Measurements from ENCODE around the gene CES4A. TPM values are rescaled to one million over a fixed set of nuclear protein-coding genes. Genes with fewer than 3 reads are reported as not detected.

Gene CES4A
- polyA plus RNA-seq, 1 of the 3 experiments (the other 2 are of a cell fraction): 7.3 TPM

DNA sequence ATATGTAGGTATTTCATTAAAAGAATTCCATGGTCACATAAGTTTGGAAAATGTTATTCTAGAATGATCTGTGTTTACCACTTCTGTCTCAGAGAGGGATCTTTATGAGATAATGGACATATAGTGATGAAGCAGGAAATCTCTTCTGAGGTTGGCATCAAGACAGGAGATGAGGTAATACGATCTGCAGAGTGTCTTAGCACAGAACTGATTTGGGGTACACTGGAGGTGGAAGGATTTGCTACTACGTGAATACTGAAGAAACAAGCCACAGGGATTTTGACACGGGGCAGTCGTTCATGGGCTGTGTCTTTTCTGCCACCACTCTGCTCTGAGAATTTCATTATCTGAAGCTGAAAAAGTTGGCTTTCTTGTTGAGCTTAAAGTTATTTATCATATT lies 46.1 kb downstream of the CES4A start:
- H3F3A ChIP-seq (replicated peaks; ENCODE audit: insufficient read depth): peaks cover 10% of the 10 kb centered on the region
- POLR2A ChIA-PET: no interaction called here
- CTCF ChIA-PET: interaction anchor here (1.3 kb wide), 1 partner anchor 17 kb away, joined by 4 read pairs; no protein-coding TSS in a partner anchor
- DNase-seq: no peak
- no peaks in the 10 kb centered on the region for H3K9me3 ChIP-seq
- TF ChIP-seq FOSL2 (IDR thresholded peaks at IDR 0.05; ENCODE audit: borderline replicate concordance, low read depth) (no peak), MXI1 (IDR thresholded peaks at IDR 0.05; ENCODE audit: low read depth, low read length) (no peak), TCF12 (IDR thresholded peaks at IDR 0.05) (peak; percentile 27; the same call in 1 of the 2 replicates), NFIC (IDR thresholded peaks at IDR 0.05; ENCODE audit: borderline replicate concordance) (no peak; the same call in 1 of the 2 replicates), RCOR1 (IDR thresholded peaks at IDR 0.05; ENCODE audit: low read length) (no peak), YY1 (IDR thresholded peaks at IDR 0.05; ENCODE audit: low read depth) (no peak)
- peak overlapping the region in 1 of 2 experiments; percentile 39; a peak in 2 of 4 replicates for H3K27ac ChIP-seq (ENCODE audit: low read depth in 2 of 2, low read length in 1 of 2)
- peak overlapping the region; percentile 26 for H3K4me2 ChIP-seq
- 70% methylated on average over 4 of the region's 4 CpGs for WGBS (ENCODE audit: low lambda C conversion rate)
- no peaks in the 10 kb centered on the region for H3K9me2 ChIP-seq
- H3K36me3 ChIP-seq (replicated peaks in 1 of 2; ENCODE audit: control insufficient read depth in 1 of 2, insufficient read depth in 2 of 2, low read length in 1 of 2): peaks cover 14 to 63% of the 10 kb centered on the region in 2 experiments
- peaks cover 79% of the 10 kb centered on the region for H4K20me1 ChIP-seq (ENCODE audit: insufficient read depth)
- H3K4me1 ChIP-seq (ENCODE audit: control insufficient read depth in 1 of 2, insufficient read depth in 2 of 2, low read depth in 1 of 2, low read length in 1 of 2): peaks cover 14 to 42% of the 10 kb centered on the region in 2 experiments; a peak in 3 of 4 replicates
- no peak overlapping the region for H2AFZ ChIP-seq (ENCODE audit: low read depth)
- H3K27me3 ChIP-seq (ENCODE audit: insufficient read depth): no peaks in the 10 kb centered on the region
- H3K9ac ChIP-seq: no peak overlapping the region
- H3K79me2 ChIP-seq (ENCODE audit: insufficient read depth): peaks cover 100% of the 10 kb centered on the region
- no peak overlapping the region for H3K4me3 ChIP-seq (ENCODE audit: low read depth in 2 of 2, low read length in 1 of 2)

- peak overlapping the region in 1 of 2 experiments; percentile 39; a peak in 1 of 4 replicates for H3K27ac ChIP-seq (ENCODE audit: low read depth in 2 of 2, low read length in 1 of 2)
- no peak overlapping the region for H3K4me3 ChIP-seq (ENCODE audit: low read depth in 2 of 2, low read length in 1 of 2)
- H4K20me1 ChIP-seq (ENCODE audit: insufficient read depth): peaks cover 75% of the 10 kb centered on the region
- H3K9ac ChIP-seq: no peak overlapping the region
- POLR2A ChIA-PET: no interaction called here
- peaks cover 100% of the 10 kb centered on the region for H3K79me2 ChIP-seq (ENCODE audit: insufficient read depth)
- peak overlapping the region; percentile 26 for H3K4me2 ChIP-seq
- TF ChIP-seq EP300 (IDR thresholded peaks at IDR 0.05; ENCODE audit: borderline replicate concordance in 1 of 2, low read depth in 1 of 2, low read length in 1 of 2) (no peak), RXRA (IDR thresholded peaks at IDR 0.05; ENCODE audit: borderline replicate concordance, low read depth) (no peak)
- TF ChIP-seq, protein P1, sequence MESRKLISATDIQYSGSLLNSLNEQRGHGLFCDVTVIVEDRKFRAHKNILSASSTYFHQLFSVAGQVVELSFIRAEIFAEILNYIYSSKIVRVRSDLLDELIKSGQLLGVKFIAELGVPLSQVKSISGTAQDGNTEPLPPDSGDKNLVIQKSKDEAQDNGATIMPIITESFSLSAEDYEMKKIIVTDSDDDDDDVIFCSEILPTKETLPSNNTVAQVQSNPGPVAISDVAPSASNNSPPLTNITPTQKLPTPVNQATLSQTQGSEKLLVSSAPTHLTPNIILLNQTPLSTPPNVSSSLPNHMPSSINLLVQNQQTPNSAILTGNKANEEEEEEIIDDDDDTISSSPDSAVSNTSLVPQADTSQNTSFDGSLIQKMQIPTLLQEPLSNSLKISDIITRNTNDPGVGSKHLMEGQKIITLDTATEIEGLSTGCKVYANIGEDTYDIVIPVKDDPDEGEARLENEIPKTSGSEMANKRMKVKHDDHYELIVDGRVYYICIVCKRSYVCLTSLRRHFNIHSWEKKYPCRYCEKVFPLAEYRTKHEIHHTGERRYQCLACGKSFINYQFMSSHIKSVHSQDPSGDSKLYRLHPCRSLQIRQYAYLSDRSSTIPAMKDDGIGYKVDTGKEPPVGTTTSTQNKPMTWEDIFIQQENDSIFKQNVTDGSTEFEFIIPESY (IDR thresholded peaks at IDR 0.05; ENCODE audit: borderline replicate concordance, low read depth): no peak
- no peaks in the 10 kb centered on the region for H3K27me3 ChIP-seq (ENCODE audit: insufficient read depth)
- H2AFZ ChIP-seq (ENCODE audit: low read depth): no peak overlapping the region
- peaks cover 11 to 42% of the 10 kb centered on the region in 2 experiments; a peak in 3 of 4 replicates for H3K4me1 ChIP-seq (ENCODE audit: control insufficient read depth in 1 of 2, insufficient read depth in 2 of 2, low read depth in 1 of 2, low read length in 1 of 2)
- no peaks in the 10 kb centered on the region for H3K9me2 ChIP-seq
- WGBS (ENCODE audit: low lambda C conversion rate): 100% methylated on average over 1 of the region's 1 CpG
- peaks cover 14% of the 10 kb centered on the region for H3F3A ChIP-seq (replicated peaks; ENCODE audit: insufficient read depth)
- peaks cover 22 to 68% of the 10 kb centered on the region in 2 experiments for H3K36me3 ChIP-seq (replicated peaks in 1 of 2; ENCODE audit: control insufficient read depth in 1 of 2, insufficient read depth in 2 of 2, low read length in 1 of 2)
- H3K9me3 ChIP-seq: no peaks in the 10 kb centered on the region
- no peak for DNase-seq
- CTCF ChIA-PET: interaction anchor here (1.0 to 1.3 kb wide), 3 partner anchors 18 to 66 kb away, joined by 4 to 7 read pairs (median 4); no protein-coding TSS in a partner anchor
Observed at GRCh38 chr16:67035364-67035763, 47.0 kb downstream of the CES4A start.

- Histone ChIP-seq H3K36me3 (replicated peaks in 1 of 2; ENCODE audit: control insufficient read depth in 1 of 2, insufficient read depth in 2 of 2, low read length in 1 of 2) (peaks cover 26 to 71% of the 10 kb centered on the region in 2 experiments), H3K27ac (ENCODE audit: low read depth in 2 of 2, low read length in 1 of 2) (peak overlapping the region; percentile 44 to 58; a peak in 3 of 4 replicates), H3K4me2 (peak overlapping the region; percentile 57), H3K79me2 (ENCODE audit: insufficient read depth) (peaks cover 100% of the 10 kb centered on the region), H3F3A (replicated peaks; ENCODE audit: insufficient read depth) (peaks cover 14% of the 10 kb centered on the region), H3K4me1 (ENCODE audit: control insufficient read depth in 1 of 2, insufficient read depth in 2 of 2, low read depth in 1 of 2, low read length in 1 of 2) (peaks cover 7 to 43% of the 10 kb centered on the region in 2 experiments), H3K9ac (no peak overlapping the region), H3K27me3 (ENCODE audit: insufficient read depth) (no peaks in the 10 kb centered on the region), H3K9me2 (no peaks in the 10 kb centered on the region), H2AFZ (ENCODE audit: low read depth) (no peak overlapping the region), H4K20me1 (ENCODE audit: insufficient read depth) (peaks cover 74% of the 10 kb centered on the region), H3K4me3 (ENCODE audit: low read depth in 2 of 2, low read length in 1 of 2) (no peak overlapping the region), H3K9me3 (no peaks in the 10 kb centered on the region)
- 66% methylated on average over 5 of the region's 5 CpGs for WGBS (ENCODE audit: low lambda C conversion rate)
- ChIA-PET POLR2A (no interaction called here), CTCF (interaction anchor here (1.3 kb wide), 1 partner anchor 65 kb away, joined by 4 read pairs; no protein-coding TSS in a partner anchor)
- TF ChIP-seq TAF1 (IDR thresholded peaks at IDR 0.05; ENCODE audit: borderline replicate concordance, low read depth, low read length) (no peak), MXI1 (IDR thresholded peaks at IDR 0.05; ENCODE audit: low read depth, low read length) (no peak), MAX (IDR thresholded peaks at IDR 0.05; ENCODE audit: low read depth) (no peak), RFX5 (IDR thresholded peaks at IDR 0.05; ENCODE audit: low read length) (no peak), SIN3A (IDR thresholded peaks at IDR 0.05; ENCODE audit: borderline replicate concordance, low read depth, low read length) (no peak), TCF12 (IDR thresholded peaks at IDR 0.05) (peak; percentile 63), EP300 (IDR thresholded peaks at IDR 0.05; ENCODE audit: borderline replicate concordance in 1 of 2, low read depth in 1 of 2, low read length in 1 of 2) (peak in 1 of 2 experiments; percentile 37; a peak in 1 of 4 replicates), PBX3 (IDR thresholded peaks at IDR 0.05) (peak; percentile 10; the same call in 1 of the 2 replicates), FOXM1 (IDR thresholded peaks at IDR 0.05; ENCODE audit: low read depth) (no peak), NFIC (IDR thresholded peaks at IDR 0.05; ENCODE audit: borderline replicate concordance) (no peak)
- TF ChIP-seq, protein P2, sequence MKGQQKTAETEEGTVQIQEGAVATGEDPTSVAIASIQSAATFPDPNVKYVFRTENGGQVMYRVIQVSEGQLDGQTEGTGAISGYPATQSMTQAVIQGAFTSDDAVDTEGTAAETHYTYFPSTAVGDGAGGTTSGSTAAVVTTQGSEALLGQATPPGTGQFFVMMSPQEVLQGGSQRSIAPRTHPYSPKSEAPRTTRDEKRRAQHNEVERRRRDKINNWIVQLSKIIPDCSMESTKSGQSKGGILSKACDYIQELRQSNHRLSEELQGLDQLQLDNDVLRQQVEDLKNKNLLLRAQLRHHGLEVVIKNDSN (IDR thresholded peaks at IDR 0.05; ENCODE audit: borderline replicate concordance, low read depth): no peak
- no peak for DNase-seq
Observed at GRCh38 chr16:67036323-67036741, 47.9 kb downstream of the CES4A start.
